HEK293T (cell line): ENCODE measurements around the gene SLC17A2.

ENCODE experiments used
- ARNT ChIP-seq: fragments of 450-650 bp; IDR thresholded peaks from 2 replicates; pipeline ENCODE4 v1.6.1; 2017; ENCODE audit warnings: mild to moderate bottlenecking
- BHLHE40 ChIP-seq: fragments of 450-650 bp; IDR thresholded peaks from 2 replicates; pipeline ENCODE4 v1.6.1; 2016; ENCODE audit warnings: mild to moderate bottlenecking, moderate library complexity, borderline replicate concordance
- CTBP1 ChIP-seq: fragments of 450-650 bp; IDR thresholded peaks from 2 replicates; pipeline ENCODE4 v1.6.1; 2016; ENCODE audit warnings: borderline replicate concordance
- ELF4 ChIP-seq: fragments of 450-650 bp; IDR thresholded peaks from 2 replicates; pipeline ENCODE4 v1.6.1; 2017; ENCODE audit warnings: antibody characterized with exemption
- FOXA1 ChIP-seq: fragments of 450-650 bp; IDR thresholded peaks from 2 replicates; pipeline ENCODE4 v1.6.1; 2016; ENCODE audit warnings: mild to moderate bottlenecking
- FOXM1 ChIP-seq: fragments of 450-650 bp; IDR thresholded peaks from 2 replicates; pipeline ENCODE4 v1.6.1; 2017; ENCODE audit warnings: mild to moderate bottlenecking, borderline replicate concordance
- HDGF ChIP-seq: fragments of 450-650 bp; IDR thresholded peaks from 2 replicates; pipeline ENCODE4 v1.6.1; 2017; ENCODE audit warnings: antibody characterized with exemption, borderline replicate concordance
- NFRKB ChIP-seq: fragments of 450-650 bp; IDR thresholded peaks from 2 replicates; pipeline ENCODE4 v1.6.1; 2016; ENCODE audit warnings: mild to moderate bottlenecking, moderate library complexity
- SP1 ChIP-seq: fragments of 450-650 bp; IDR thresholded peaks from 2 replicates; pipeline ENCODE4 v1.6.1; 2017
- TARDBP ChIP-seq: fragments of 450-650 bp; IDR thresholded peaks from 2 replicates; pipeline ENCODE4 v1.6.1; 2016
- ZNF384 ChIP-seq: fragments of 450-650 bp; IDR thresholded peaks from 2 replicates; pipeline ENCODE4 v1.6.1; 2016

DNA sequence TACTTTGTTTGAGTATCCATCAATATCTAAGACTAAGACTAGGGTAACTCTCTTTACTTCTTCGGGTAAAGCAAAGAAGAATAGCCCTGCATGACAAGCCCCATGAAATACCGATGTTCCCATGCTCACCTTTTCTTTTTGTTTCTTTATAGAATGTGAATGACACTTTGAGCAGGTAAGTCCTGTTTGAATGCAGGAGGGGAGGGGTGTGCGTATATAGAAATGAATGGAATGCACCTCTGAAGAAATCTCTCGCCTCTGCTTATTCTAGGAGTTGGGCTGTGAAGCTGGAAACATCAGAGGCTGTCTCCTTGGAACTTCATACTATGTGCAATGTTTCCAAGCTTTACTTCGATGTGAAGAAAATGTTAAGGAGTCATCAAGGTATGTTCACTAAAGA is 42.4 kb upstream of the SLC17A2 start:
- TF ChIP-seq TARDBP (no peak), ARNT (no peak), FOXA1 (no peak), ELF4 (no peak), NFRKB (no peak), SP1 (no peak), BHLHE40 (no peak), FOXM1 (no peak), CTBP1 (no peak), HDGF (no peak), ZNF384 (no peak)
